SK-N-SH treated with all-trans-retinoic acid at 6 μM for 48 hours (cell line): ENCODE results near the gene CDC42EP1.
A peak's percentile ranks its signal among the peaks of the same experiment; 100 is the strongest.

ENCODE experiments used
- ATAC-seq: fragments of 200-7000 bp; cut with Tn5 transposase; 3 replicates; pipeline ENCODE4 v1.9.1; 2020; ENCODE audit warnings: mild to moderate bottlenecking, moderate library complexity
- ARNTL ChIP-seq: fragments of 450-650 bp; formaldehyde crosslinking; IDR thresholded peaks from 2 replicates; pipeline ENCODE4 v1.5.0; 2020; ENCODE audit warnings: low read depth, mild to moderate bottlenecking, moderate library complexity, borderline replicate concordance
- CSDC2 ChIP-seq: fragments of 250-450 bp; sonication (Bioruptor Pico); IDR thresholded peaks from 2 replicates; pipeline ENCODE4 v1.5.0; 2020; ENCODE audit warnings: mild to moderate bottlenecking, moderate library complexity
- ESRRG ChIP-seq: fragments of 250-450 bp; sonication (Bioruptor Pico); IDR thresholded peaks from 2 replicates; pipeline ENCODE4 v1.6.1; 2021; ENCODE audit warnings: mild to moderate bottlenecking
- GLIS3 ChIP-seq: fragments of 250-450 bp; sonication (Bioruptor Pico); IDR thresholded peaks from 2 replicates; pipeline ENCODE4 v1.5.0; 2020; ENCODE audit warnings: mild to moderate bottlenecking, moderate library complexity
- OSR1 ChIP-seq: fragments of 250-450 bp; sonication (Bioruptor Pico); IDR thresholded peaks from 2 replicates; pipeline ENCODE4 v1.8.0; 2022; ENCODE audit warnings: moderate library complexity, mild to moderate bottlenecking, inconsistent platforms
- PPARA ChIP-seq: fragments of 250-450 bp; sonication (Bioruptor Pico); IDR thresholded peaks from 2 replicates; pipeline ENCODE4 v1.5.0; 2020; ENCODE audit warnings: mild to moderate bottlenecking, borderline replicate concordance
- RARB ChIP-seq: fragments of 250-450 bp; sonication (Bioruptor Pico); IDR thresholded peaks from 2 replicates; pipeline ENCODE4 v1.8.0; 2021; ENCODE audit warnings: mild to moderate bottlenecking, moderate library complexity
- TCF4 ChIP-seq: fragments of 250-450 bp; sonication (Bioruptor Pico); IDR thresholded peaks from 2 replicates; pipeline ENCODE4 v1.8.0; 2021; ENCODE audit warnings: mild to moderate bottlenecking, moderate library complexity, borderline replicate concordance
- TOX ChIP-seq: fragments of 250-450 bp; sonication (Bioruptor Pico); IDR thresholded peaks from 2 replicates; pipeline ENCODE4 v1.8.0; 2021; ENCODE audit warnings: mild to moderate bottlenecking, moderate library complexity, borderline replicate concordance
- ZC3H10 ChIP-seq: fragments of 250-450 bp; sonication (Bioruptor Pico); IDR thresholded peaks from 2 replicates; pipeline ENCODE4 v1.5.1; 2021; ENCODE audit warnings: mild to moderate bottlenecking, moderate library complexity
- ZFP3 ChIP-seq: fragments of 250-450 bp; sonication (Bioruptor Pico); IDR thresholded peaks from 2 replicates; pipeline ENCODE4 v1.5.0; 2020; ENCODE audit warnings: mild to moderate bottlenecking, moderate library complexity
- ZFP30 ChIP-seq: fragments of 450-650 bp; formaldehyde crosslinking; IDR thresholded peaks from 2 replicates; pipeline ENCODE4 v1.5.0; 2022; ENCODE audit warnings: mild to moderate bottlenecking, moderate library complexity
- ZNF70 ChIP-seq: fragments of 450-650 bp; formaldehyde crosslinking; IDR thresholded peaks from 2 replicates; pipeline ENCODE4 v1.5.0; 2020; ENCODE audit warnings: mild to moderate bottlenecking, moderate library complexity
- ZNF8 ChIP-seq: fragments of 450-650 bp; formaldehyde crosslinking; IDR thresholded peaks from 2 replicates; pipeline ENCODE4 v1.5.0; 2020; ENCODE audit warnings: mild to moderate bottlenecking, moderate library complexity
- TF ChIP-seq, protein P1 (sequence below): fragments of 250-450 bp; sonication (Bioruptor Pico); IDR thresholded peaks from 2 replicates; pipeline ENCODE4 v1.5.1; 2021; ENCODE audit warnings: mild to moderate bottlenecking, moderate library complexity
- TF ChIP-seq, protein P2 (sequence below): fragments of 250-450 bp; sonication (Bioruptor Pico); IDR thresholded peaks from 2 replicates; pipeline ENCODE4 v1.5.0; 2020; ENCODE audit warnings: mild to moderate bottlenecking, moderate library complexity
- TF ChIP-seq, protein P3 (sequence below): fragments of 250-450 bp; sonication (Bioruptor Pico); IDR thresholded peaks from 2 replicates; pipeline ENCODE4 v1.8.0; 2020; ENCODE audit warnings: mild to moderate bottlenecking, moderate library complexity, borderline replicate concordance
- TF ChIP-seq, protein P4 (sequence below): fragments of 250-450 bp; sonication (Bioruptor Pico); IDR thresholded peaks from 2 replicates; pipeline ENCODE4 v1.8.0; 2021; ENCODE audit warnings: low read depth, mild to moderate bottlenecking, moderate library complexity, borderline replicate concordance
- TF ChIP-seq, protein P5 (sequence below): fragments of 250-450 bp; sonication (Bioruptor Pico); IDR thresholded peaks from 2 replicates; pipeline ENCODE4 v1.5.1; 2020; ENCODE audit warnings: low read depth, mild to moderate bottlenecking, moderate library complexity

The CDC42EP1 gene, protein sequence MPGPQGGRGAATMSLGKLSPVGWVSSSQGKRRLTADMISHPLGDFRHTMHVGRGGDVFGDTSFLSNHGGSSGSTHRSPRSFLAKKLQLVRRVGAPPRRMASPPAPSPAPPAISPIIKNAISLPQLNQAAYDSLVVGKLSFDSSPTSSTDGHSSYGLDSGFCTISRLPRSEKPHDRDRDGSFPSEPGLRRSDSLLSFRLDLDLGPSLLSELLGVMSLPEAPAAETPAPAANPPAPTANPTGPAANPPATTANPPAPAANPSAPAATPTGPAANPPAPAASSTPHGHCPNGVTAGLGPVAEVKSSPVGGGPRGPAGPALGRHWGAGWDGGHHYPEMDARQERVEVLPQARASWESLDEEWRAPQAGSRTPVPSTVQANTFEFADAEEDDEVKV

DNA sequence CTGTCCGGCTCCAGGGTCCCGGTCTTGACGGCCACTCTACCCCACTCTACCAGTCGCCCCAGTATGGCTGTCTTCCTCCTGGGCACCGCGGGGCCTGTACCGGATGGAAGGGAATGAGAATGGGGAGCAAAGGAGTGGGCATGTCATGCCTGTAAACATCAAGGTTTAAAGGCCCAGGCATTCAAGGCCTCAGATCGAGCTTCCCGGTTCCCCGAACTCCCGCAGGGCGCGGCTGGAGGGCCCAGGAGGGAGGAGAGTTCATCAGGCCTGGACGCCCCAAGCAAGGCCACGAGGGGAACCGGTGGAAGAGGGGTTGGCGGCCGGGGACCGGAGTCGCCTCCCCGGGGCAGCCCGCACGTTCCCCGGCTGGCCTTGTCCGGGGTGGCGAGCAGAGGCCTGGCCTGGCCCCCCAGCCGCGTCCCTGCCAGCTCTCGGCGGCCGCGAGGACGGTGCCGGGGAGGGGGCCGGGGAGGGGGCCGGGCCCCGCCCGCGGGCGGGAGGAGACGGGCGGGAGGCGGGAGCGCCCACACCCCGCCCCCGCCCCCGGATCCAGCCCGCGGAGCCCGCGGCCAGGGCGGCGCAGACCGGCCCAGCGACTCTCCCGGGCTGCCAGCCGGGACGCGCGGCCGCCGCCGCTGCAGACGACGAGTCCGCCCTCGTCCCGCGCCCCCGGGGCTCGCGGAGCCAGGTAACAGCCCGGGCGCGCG lies at the start of gene CDC42EP1:
CDC42EP1 (plus strand) TSS at position 580 of the 707 bp plus-strand sequence. CDS start 5,870 bp downstream, outside the sequence.
- ATAC-seq: peak; percentile 3; the same call in 2 of the 3 replicates
- TF ChIP-seq ZNF8: no peak

DNA sequence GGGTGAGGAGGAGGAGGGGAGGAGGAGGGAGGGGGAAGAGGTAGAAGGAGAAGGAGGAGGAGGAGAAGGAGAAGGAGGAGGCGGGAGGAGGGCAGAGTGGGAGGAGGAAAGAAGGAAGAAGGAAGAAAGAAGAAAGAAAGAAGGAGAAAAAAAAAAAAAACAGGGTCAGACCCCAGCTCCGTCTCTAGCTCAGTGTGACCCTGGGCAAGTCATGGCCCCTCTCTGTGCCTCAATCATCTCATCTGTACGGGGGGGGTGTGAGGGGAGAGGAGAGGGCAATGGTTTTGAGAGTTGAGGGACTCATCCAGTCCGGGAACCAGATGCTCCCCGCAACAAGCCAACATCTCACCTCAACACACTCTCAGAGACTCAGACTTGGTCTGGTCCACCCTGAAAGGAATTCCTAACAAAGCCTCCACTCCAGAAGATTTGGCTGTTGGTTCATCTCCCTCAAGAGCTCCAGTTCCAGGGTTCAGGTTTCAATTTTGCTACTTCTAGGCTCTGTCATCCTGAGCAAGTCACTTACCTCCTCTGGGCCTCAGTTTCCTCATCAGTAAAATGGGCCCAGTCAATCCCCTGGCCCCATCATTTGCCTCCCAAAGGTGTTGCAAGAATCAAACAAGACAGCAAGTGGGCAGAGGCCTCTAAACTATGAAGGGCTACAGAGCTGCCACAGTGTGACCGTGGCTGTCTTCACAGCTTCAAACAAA lies 48.7 kb upstream of the CDC42EP1 start:
- ATAC-seq: no peak
- TF ChIP-seq, protein P1, sequence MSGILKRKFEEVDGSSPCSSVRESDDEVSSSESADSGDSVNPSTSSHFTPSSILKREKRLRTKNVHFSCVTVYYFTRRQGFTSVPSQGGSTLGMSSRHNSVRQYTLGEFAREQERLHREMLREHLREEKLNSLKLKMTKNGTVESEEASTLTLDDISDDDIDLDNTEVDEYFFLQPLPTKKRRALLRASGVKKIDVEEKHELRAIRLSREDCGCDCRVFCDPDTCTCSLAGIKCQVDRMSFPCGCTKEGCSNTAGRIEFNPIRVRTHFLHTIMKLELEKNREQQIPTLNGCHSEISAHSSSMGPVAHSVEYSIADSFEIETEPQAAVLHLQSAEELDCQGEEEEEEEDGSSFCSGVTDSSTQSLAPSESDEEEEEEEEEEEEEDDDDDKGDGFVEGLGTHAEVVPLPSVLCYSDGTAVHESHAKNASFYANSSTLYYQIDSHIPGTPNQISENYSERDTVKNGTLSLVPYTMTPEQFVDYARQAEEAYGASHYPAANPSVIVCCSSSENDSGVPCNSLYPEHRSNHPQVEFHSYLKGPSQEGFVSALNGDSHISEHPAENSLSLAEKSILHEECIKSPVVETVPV (CRISPR knock-in tag): no peak
- TF ChIP-seq ZNF70 (CRISPR knock-in tag) (no peak), TOX (CRISPR knock-in tag) (no peak), ZC3H10 (CRISPR knock-in tag) (no peak), ZFP3 (CRISPR knock-in tag) (no peak), ZNF8 (no peak), ZFP30 (CRISPR knock-in tag) (no peak), RARB (CRISPR knock-in tag) (no peak), OSR1 (CRISPR knock-in tag) (no peak), ESRRG (no peak), GLIS3 (no peak)
- TF ChIP-seq, protein P2, sequence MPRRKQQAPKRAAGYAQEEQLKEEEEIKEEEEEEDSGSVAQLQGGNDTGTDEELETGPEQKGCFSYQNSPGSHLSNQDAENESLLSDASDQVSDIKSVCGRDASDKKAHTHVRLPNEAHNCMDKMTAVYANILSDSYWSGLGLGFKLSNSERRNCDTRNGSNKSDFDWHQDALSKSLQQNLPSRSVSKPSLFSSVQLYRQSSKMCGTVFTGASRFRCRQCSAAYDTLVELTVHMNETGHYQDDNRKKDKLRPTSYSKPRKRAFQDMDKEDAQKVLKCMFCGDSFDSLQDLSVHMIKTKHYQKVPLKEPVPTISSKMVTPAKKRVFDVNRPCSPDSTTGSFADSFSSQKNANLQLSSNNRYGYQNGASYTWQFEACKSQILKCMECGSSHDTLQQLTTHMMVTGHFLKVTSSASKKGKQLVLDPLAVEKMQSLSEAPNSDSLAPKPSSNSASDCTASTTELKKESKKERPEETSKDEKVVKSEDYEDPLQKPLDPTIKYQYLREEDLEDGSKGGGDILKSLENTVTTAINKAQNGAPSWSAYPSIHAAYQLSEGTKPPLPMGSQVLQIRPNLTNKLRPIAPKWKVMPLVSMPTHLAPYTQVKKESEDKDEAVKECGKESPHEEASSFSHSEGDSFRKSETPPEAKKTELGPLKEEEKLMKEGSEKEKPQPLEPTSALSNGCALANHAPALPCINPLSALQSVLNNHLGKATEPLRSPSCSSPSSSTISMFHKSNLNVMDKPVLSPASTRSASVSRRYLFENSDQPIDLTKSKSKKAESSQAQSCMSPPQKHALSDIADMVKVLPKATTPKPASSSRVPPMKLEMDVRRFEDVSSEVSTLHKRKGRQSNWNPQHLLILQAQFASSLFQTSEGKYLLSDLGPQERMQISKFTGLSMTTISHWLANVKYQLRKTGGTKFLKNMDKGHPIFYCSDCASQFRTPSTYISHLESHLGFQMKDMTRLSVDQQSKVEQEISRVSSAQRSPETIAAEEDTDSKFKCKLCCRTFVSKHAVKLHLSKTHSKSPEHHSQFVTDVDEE (CRISPR knock-in tag): no peak
- TF ChIP-seq, protein P3, sequence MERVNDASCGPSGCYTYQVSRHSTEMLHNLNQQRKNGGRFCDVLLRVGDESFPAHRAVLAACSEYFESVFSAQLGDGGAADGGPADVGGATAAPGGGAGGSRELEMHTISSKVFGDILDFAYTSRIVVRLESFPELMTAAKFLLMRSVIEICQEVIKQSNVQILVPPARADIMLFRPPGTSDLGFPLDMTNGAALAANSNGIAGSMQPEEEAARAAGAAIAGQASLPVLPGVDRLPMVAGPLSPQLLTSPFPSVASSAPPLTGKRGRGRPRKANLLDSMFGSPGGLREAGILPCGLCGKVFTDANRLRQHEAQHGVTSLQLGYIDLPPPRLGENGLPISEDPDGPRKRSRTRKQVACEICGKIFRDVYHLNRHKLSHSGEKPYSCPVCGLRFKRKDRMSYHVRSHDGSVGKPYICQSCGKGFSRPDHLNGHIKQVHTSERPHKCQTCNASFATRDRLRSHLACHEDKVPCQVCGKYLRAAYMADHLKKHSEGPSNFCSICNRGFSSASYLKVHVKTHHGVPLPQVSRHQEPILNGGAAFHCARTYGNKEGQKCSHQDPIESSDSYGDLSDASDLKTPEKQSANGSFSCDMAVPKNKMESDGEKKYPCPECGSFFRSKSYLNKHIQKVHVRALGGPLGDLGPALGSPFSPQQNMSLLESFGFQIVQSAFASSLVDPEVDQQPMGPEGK: no peak
- TF ChIP-seq, protein P4, sequence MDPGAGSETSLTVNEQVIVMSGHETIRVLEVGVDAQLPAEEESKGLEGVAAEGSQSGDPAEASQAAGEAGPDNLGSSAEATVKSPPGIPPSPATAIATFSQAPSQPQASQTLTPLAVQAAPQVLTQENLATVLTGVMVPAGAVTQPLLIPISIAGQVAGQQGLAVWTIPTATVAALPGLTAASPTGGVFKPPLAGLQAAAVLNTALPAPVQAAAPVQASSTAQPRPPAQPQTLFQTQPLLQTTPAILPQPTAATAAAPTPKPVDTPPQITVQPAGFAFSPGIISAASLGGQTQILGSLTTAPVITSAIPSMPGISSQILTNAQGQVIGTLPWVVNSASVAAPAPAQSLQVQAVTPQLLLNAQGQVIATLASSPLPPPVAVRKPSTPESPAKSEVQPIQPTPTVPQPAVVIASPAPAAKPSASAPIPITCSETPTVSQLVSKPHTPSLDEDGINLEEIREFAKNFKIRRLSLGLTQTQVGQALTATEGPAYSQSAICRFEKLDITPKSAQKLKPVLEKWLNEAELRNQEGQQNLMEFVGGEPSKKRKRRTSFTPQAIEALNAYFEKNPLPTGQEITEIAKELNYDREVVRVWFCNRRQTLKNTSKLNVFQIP: no peak
- TF ChIP-seq, protein P5, sequence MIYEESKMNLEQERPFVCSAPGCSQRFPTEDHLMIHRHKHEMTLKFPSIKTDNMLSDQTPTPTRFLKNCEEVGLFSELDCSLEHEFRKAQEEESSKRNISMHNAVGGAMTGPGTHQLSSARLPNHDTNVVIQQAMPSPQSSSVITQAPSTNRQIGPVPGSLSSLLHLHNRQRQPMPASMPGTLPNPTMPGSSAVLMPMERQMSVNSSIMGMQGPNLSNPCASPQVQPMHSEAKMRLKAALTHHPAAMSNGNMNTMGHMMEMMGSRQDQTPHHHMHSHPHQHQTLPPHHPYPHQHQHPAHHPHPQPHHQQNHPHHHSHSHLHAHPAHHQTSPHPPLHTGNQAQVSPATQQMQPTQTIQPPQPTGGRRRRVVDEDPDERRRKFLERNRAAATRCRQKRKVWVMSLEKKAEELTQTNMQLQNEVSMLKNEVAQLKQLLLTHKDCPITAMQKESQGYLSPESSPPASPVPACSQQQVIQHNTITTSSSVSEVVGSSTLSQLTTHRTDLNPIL: no peak

DNA sequence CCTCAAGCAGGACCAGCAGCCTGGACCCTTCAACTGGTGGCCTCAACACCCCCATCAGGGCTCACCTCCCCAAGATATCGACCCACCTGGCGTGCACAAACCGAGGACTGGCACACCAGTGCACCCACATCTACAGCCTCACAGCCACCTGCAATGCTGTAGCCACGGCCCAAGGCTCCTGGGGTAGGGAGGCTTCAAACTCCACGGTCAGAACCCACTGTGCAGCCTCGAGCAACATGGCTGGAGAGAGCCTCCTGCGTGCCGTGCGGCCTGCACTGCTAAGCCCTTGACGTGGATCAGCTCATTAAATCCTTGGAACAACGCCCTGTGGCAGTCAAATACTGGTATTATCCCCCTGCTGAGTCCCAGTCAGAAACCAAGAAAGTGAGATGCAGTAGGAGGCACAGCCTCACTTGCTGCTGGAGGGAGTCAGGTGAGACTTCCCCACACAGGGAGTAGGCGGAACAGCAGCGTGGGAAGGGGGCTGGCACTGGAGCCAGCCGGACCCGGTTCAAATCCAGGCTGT lies 45.7 kb upstream of the CDC42EP1 start:
- no peak for ATAC-seq
- TF ChIP-seq PPARA (CRISPR knock-in tag) (no peak), TCF4 (CRISPR knock-in tag) (no peak), ARNTL (no peak), ZFP3 (CRISPR knock-in tag) (no peak), CSDC2 (CRISPR knock-in tag) (no peak), GLIS3 (no peak), ZNF8 (no peak), ZNF70 (CRISPR knock-in tag) (no peak), ZFP30 (CRISPR knock-in tag) (no peak)
- TF ChIP-seq, protein P4: no peak
- TF ChIP-seq, protein P5: no peak
- TF ChIP-seq, protein P2 (CRISPR knock-in tag): no peak
